ENCODE data around the gene SLC17A1.
"Not testable (repeated sequence)": the region's sequence is repeated elsewhere in the genome, so short reads cannot be mapped to it uniquely, and the experiment has no call there.

Gene SLC17A1

GRCh38 chr6:25756382-25757363, 75.2 kb downstream of the SLC17A1 start:
- DNase-seq (ENCODE audit: low read depth) = no peak

- no peak for DNase-seq (ENCODE audit: low read depth)
Measured at GRCh38 chr6:25755483-25755882, 76.4 kb downstream of the SLC17A1 start.

DNA sequence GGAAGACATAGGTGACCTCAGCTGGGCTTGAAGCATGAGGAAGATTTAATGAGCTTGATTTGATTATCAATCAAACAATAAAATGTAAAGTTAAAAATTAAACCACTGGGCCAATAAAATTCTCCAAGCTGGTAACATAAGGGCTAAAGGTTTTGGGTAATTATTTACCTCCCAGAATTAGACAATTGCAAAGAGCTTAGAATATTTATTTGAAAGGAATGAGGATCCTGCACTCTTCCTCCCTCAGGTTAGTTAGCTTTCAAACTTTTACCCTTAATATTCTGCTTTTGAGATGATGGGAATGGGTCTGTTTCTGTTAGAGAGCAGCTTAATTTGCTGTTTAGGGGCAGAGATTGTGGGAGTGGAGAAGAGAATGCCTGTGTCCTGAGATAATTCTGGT, 77.3 kb downstream of the SLC17A1 start, which contains the start of gene SLC17A4:
Gene SLC17A4 (plus strand): TSS at position 208 of the 400 bp plus-strand sequence. CDS start 7,221 bp downstream, outside the sequence.
- DNase-seq (ENCODE audit: low read depth) = no peak

GRCh38 chr6:25753079-25753478, 78.8 kb downstream of the SLC17A1 start:
- DNase-seq (ENCODE audit: low read depth) = no peak

- no peak for DNase-seq (ENCODE audit: low read depth)
Measured at GRCh38 chr6:25750906-25751305, 80.9 kb downstream of the SLC17A1 start.

DNA sequence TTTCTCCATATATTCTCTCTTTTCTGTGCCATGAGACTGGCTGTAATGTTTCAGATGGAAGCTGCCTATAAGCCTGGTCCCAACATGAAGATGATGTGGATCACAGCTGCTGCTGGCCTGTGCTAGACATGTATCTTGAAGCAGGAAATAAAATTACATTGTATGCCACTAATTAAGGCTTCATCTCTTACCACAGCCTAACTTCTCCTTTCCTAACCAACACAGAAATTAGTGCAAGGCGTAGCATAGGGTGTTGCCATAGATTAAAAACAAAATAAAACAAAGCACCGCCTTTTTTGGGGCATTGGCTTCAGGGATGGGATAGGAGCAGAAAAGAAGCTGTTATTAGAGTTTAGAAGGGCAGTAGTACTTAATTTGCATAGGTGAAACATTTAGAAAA, 82.0 kb downstream of the SLC17A1 start:
- DNase-seq (ENCODE audit: low read depth) = no peak

DNA sequence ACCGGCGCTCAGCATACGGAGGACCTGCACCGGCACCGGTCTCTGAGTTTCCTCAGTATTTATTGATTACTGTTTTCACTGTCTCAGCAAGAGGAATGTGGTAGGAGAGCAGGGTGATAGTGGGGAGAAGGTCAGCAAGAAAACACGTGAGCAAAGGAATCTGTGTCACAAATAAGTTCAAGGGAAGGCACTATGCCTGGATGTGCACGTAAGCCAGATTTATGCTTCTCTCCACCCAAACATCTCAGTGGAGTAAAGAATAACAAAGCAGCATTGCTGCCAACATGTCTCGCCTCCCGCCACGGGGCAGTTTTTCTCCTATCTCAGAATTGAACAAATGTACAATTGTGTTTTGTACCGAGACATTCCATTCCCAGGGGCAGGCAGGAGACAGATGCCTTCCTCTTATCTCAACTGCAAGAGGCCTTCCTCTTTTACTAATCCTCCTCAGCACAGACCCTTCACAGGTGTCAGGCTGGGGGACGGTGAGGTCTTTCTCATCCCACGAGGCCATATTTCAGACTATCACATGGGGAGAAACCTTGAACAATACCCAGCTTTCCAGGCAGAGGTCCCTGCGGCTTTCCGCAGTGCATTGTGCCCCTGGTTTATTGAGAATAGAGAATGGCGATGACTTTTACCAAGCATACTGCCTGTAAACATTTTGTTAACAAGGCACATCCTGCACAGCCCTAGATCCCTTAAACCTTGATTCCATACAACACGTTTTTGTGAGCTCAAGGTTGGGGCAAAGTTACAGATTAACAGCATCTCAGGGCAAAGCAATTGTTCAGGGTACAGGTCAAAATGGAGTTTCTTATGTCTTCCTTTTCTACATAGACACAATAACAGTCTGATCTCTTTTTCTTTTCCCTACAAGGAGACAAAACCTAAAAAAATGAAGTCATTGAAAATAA, 83.0 kb downstream of the SLC17A1 start:
- not testable (repeated sequence) for DNase-seq (ENCODE audit: low read depth)

- DNase-seq (ENCODE audit: low read depth) = no peak
Measured at GRCh38 chr6:25748049-25748448, 83.8 kb downstream of the SLC17A1 start.

DNA sequence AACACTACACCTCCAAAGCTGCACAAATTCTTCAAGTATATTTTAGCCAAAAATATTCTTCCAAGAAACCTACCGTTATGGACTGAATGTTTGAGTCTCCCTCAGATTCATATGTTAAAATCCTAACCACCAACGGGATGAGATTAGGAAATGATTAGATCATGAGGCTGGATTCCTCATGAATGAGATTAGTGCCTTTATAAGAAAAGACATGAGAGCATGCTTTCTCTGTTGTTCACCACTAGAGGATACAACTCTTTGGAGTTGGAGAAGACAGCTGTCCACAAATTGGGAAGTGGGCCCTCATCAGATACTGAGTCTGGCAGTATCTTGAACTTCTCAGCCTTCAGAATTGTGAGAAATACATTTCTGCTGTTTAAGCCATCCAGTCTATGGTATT, 84.4 kb downstream of the SLC17A1 start:
- no peak for DNase-seq (ENCODE audit: low read depth)

DNA sequence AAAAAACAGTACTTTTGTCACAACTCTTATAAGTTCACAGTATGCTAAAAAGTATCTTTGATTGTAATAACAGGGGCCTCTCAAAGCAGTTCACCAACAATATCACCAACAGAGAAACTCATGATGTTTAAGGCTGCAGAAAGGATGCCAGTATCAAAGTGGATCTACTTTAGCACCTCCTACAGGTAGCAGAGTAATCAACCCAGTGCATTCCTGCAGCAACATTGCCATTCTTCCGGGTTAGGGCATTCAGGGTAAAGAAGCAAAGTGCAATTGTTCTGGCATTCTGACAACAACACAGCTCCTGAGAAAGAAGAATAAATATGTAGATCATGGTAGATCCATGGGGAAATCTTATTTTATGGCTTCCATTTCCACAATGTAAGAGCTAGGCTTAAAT, 84.9 kb downstream of the SLC17A1 start:
- DNase-seq (ENCODE audit: low read depth) = no peak

- DNase-seq (ENCODE audit: low read depth) = no peak
Measured at GRCh38 chr6:25745836-25746235, 86.0 kb downstream of the SLC17A1 start.

GRCh38 chr6:25743868-25744267, 88.0 kb downstream of the SLC17A1 start:
- DNase-seq (ENCODE audit: low read depth) = no peak

- DNase-seq (ENCODE audit: low read depth) = no peak
Measured at GRCh38 chr6:25735261-25735660, 96.6 kb downstream of the SLC17A1 start.
